Measurements from ENCODE around the gene SMIM23.

SMIM23 gene

DNA sequence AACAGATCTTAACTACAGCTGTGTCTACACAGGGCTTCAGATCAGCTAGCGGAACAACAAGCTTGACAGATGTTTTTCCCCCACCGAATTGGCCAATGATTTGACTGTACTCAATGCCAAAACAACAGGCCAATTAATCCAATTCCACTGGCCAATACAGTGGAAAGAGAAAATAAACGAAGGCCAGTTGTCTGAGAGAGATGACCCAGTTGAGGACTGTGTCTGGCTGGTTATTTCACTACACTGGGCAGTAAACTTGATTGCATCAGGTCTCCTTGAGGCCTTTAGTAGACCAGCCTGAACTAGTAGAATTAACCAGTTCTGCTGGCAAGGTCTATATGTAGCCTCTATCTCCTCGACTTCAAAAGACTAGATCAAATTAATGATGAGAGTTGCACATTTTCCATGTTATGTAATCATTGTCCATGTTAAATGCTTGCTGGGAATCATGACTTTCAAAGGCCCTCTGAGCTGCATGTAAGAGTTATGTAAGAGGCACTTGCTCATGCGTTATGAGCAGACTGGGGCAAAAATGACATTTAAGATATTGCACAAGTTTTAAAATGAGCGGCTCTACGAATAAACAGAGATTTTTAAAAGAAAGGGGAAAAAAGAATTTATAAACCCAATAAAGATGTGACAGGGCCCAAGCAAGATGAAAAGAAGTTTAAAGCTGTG, 28.3 kb downstream of the SMIM23 start:
- H3K27ac Mint-ChIP-seq: no peak overlapping the region

DNA sequence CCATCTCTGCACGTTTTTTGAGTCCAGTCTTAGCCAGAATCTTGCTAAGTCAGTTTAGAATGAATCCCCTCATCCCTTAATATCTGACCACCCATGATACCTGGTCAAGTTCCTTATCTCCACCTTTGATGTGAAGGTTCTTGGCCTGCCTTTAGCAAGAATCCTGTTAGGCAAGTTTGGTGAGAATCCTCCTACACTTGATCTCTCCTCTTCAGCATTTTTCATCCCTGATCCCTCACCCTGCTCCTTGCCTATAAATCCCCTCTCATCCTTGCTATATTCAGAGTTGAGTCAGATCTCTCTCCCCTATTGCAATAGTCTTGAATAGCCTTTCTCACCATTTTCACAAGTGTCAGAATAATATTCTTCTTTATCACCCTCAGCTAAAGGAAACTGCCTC, 31.0 kb downstream of the SMIM23 start:
- no peaks in the 10 kb centered on the region for H3K4me1 Mint-ChIP-seq (ENCODE audit: low read depth)
- H3K27ac Mint-ChIP-seq: no peak overlapping the region
- H3K27me3 Mint-ChIP-seq (ENCODE audit: low read depth): peaks cover 3% of the 10 kb centered on the region
- no peaks in the 10 kb centered on the region for H3K36me3 Mint-ChIP-seq (ENCODE audit: low read depth)
- H3K4me3 Mint-ChIP-seq: no peak overlapping the region
- no peaks in the 10 kb centered on the region for H3K9me3 Mint-ChIP-seq
- DNase-seq (ENCODE audit: low spot score): no peak

More for the DNA sequence above, 28.3 kb downstream of the SMIM23 start:
- H3K9me3 Mint-ChIP-seq: no peaks in the 10 kb centered on the region
- no peak overlapping the region for H3K4me3 Mint-ChIP-seq
- no peak for DNase-seq (ENCODE audit: low spot score)
- no peaks in the 10 kb centered on the region for H3K4me1 Mint-ChIP-seq (ENCODE audit: low read depth)
- H3K27me3 Mint-ChIP-seq (ENCODE audit: low read depth): peaks cover 3% of the 10 kb centered on the region
- no peaks in the 10 kb centered on the region for H3K36me3 Mint-ChIP-seq (ENCODE audit: low read depth)

GRCh38 chr5:171820561-171820960, 34.9 kb downstream of the SMIM23 start:
- DNase-seq (ENCODE audit: low spot score): no peak
- H3K4me3 Mint-ChIP-seq: no peak overlapping the region
- peaks cover 3% of the 10 kb centered on the region for H3K27me3 Mint-ChIP-seq (ENCODE audit: low read depth)
- no peaks in the 10 kb centered on the region for H3K4me1 Mint-ChIP-seq (ENCODE audit: low read depth)
- no peak overlapping the region for H3K27ac Mint-ChIP-seq
- H3K36me3 Mint-ChIP-seq (ENCODE audit: low read depth): no peaks in the 10 kb centered on the region
- H3K9me3 Mint-ChIP-seq: no peaks in the 10 kb centered on the region

DNA sequence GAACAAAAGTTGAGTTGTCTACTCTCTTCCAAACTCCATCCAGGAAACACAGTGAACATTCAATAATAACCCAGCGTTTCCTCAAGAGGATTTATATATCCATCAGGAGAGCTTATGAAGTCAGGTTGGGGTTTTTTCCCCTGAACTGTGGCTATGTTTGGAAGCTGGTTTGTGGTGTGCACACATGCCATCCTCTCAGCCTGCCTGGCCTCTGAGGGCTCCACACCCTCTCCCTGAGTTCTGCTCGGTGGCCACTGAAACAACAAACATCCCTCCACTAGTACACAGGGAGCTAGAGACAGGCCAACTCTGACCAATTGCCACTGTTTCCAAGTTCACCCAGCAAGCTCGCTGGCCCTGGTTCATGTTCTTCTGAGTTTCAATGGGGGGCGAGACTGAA, 35.7 kb downstream of the SMIM23 start:
- Mint-ChIP-seq H3K27ac (no peak overlapping the region), H3K27me3 (ENCODE audit: low read depth) (no peaks in the 10 kb centered on the region), H3K4me1 (ENCODE audit: low read depth) (no peaks in the 10 kb centered on the region), H3K4me3 (no peak overlapping the region), H3K36me3 (ENCODE audit: low read depth) (no peaks in the 10 kb centered on the region), H3K9me3 (no peaks in the 10 kb centered on the region)
- DNase-seq (ENCODE audit: low spot score): no peak

DNA sequence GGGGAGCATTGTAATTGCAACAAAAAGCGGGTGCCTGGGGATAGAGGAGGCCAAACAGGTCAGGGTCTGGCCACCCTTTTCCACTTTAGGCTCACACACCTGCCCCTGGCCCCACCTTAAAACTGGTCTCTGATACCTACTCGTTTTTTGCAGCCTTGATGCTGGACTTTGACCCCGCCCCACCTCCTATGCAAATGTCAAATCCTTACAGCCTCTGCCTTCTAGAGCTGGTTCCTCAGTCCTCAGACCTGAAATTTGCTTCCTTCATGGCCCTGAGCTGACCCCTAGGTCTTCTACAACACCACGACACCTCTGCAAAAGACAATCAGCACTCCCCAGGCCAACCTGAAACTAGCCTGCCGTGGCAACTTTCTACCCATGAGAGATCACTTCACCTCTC, 37.7 kb downstream of the SMIM23 start:
- no peak for DNase-seq (ENCODE audit: low spot score)
- Mint-ChIP-seq H3K4me1 (ENCODE audit: low read depth) (no peaks in the 10 kb centered on the region), H3K9me3 (no peaks in the 10 kb centered on the region), H3K27ac (no peak overlapping the region), H3K36me3 (ENCODE audit: low read depth) (no peaks in the 10 kb centered on the region), H3K4me3 (no peak overlapping the region), H3K27me3 (ENCODE audit: low read depth) (no peaks in the 10 kb centered on the region)

DNA sequence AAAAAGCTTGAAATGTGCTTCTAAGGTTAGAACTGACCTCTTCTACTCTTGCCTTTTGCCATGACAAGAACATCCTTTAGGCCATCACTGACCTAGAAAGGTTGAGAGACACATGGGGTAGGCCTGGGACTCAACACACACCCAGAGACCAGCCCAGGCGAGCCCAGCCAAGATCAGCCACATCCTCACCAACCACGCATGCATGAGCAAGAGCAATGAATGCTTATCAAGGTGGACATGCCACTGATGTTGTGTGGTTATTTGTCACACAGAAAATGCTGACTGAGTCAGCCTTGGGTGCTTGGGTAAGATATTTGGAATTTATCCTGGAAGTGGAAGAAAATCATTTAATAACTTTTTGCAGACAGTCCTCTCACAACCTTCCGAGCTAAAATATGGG, 39.4 kb downstream of the SMIM23 start:
- H3K27me3 Mint-ChIP-seq (ENCODE audit: low read depth): no peaks in the 10 kb centered on the region

GRCh38 chr5:171826132-171826531, 40.5 kb downstream of the SMIM23 start:
- Mint-ChIP-seq H3K4me3 (no peak overlapping the region), H3K36me3 (ENCODE audit: low read depth) (no peaks in the 10 kb centered on the region), H3K4me1 (ENCODE audit: low read depth) (peaks cover 2% of the 10 kb centered on the region), H3K27ac (no peak overlapping the region), H3K9me3 (no peaks in the 10 kb centered on the region), H3K27me3 (ENCODE audit: low read depth) (no peaks in the 10 kb centered on the region)
- no peak for DNase-seq (ENCODE audit: low spot score)

More for the DNA sequence above, 39.4 kb downstream of the SMIM23 start:
- no peaks in the 10 kb centered on the region for H3K4me1 Mint-ChIP-seq (ENCODE audit: low read depth)
- no peak overlapping the region for H3K27ac Mint-ChIP-seq
- no peak overlapping the region for H3K4me3 Mint-ChIP-seq
- H3K9me3 Mint-ChIP-seq: no peaks in the 10 kb centered on the region
- DNase-seq (ENCODE audit: low spot score): no peak
- no peaks in the 10 kb centered on the region for H3K36me3 Mint-ChIP-seq (ENCODE audit: low read depth)

DNA sequence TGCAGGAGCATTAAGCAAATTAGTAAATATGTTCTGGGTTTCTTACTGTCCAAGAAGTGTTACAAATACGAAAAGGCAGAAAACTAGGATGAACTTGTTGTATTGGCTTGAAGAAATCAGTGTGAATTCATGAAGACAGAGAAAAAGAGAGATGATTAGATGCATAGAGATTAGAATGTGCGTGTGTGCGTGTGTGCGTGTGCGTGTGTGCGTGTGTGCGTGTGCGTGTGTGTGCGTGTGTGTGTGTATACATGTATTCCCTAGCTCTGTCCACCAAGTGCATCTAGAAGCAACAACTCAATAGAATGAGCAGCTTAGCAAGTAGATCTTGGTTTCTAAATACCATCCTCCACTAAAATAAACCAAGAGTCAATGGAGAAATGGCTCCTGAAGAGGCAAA, 41.5 kb downstream of the SMIM23 start:
- Mint-ChIP-seq H3K4me1 (ENCODE audit: low read depth) (peaks cover 2% of the 10 kb centered on the region), H3K36me3 (ENCODE audit: low read depth) (no peaks in the 10 kb centered on the region), H3K27ac (no peak overlapping the region), H3K4me3 (no peak overlapping the region), H3K27me3 (ENCODE audit: low read depth) (no peaks in the 10 kb centered on the region), H3K9me3 (no peaks in the 10 kb centered on the region)
- no peak for DNase-seq (ENCODE audit: low spot score)

DNA sequence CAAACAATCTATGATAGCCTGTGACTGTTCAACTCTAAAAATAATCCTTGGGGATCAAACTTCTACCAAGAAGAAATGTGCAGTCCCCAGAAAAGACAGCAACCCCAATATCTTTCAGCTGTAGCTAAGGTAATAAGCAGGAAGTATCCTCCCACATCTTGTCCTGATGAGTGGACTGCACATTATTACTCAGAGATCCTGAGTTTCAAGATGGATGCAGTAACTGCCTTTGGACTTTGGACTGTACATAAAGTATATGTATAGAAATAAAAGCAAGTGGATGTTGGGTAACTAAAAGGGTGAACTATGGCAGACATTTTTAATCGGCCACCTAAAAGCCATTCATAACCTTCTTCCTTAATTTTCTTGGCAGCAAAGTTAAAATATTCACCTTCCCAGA, 45.1 kb downstream of the SMIM23 start:
- Mint-ChIP-seq H3K4me3 (no peak overlapping the region), H3K27ac (no peak overlapping the region), H3K36me3 (ENCODE audit: low read depth) (no peaks in the 10 kb centered on the region), H3K4me1 (ENCODE audit: low read depth) (peaks cover 2% of the 10 kb centered on the region), H3K9me3 (no peaks in the 10 kb centered on the region), H3K27me3 (ENCODE audit: low read depth) (no peaks in the 10 kb centered on the region)
- DNase-seq (ENCODE audit: low spot score): no peak

GRCh38 chr5:171832775-171833174, 47.2 kb downstream of the SMIM23 start:
- H3K4me3 Mint-ChIP-seq: no peak overlapping the region
- H3K27ac Mint-ChIP-seq: no peak overlapping the region
- no peaks in the 10 kb centered on the region for H3K27me3 Mint-ChIP-seq (ENCODE audit: low read depth)
- H3K4me1 Mint-ChIP-seq (ENCODE audit: low read depth): peaks cover 2% of the 10 kb centered on the region
- no peaks in the 10 kb centered on the region for H3K36me3 Mint-ChIP-seq (ENCODE audit: low read depth)
- no peak for DNase-seq (ENCODE audit: low spot score)
- H3K9me3 Mint-ChIP-seq: no peaks in the 10 kb centered on the region

- Mint-ChIP-seq H3K27ac (no peak overlapping the region), H3K4me1 (ENCODE audit: low read depth) (peaks cover 2% of the 10 kb centered on the region), H3K36me3 (ENCODE audit: low read depth) (no peaks in the 10 kb centered on the region), H3K27me3 (ENCODE audit: low read depth) (no peaks in the 10 kb centered on the region), H3K9me3 (no peaks in the 10 kb centered on the region), H3K4me3 (no peak overlapping the region)
- no peak for DNase-seq (ENCODE audit: low spot score)
Observed at GRCh38 chr5:171834461-171834860, 48.8 kb downstream of the SMIM23 start.

GRCh38 chr5:171835066-171835465, 49.4 kb downstream of the SMIM23 start:
- no peak for DNase-seq (ENCODE audit: low spot score)
- Mint-ChIP-seq H3K36me3 (ENCODE audit: low read depth) (no peaks in the 10 kb centered on the region), H3K9me3 (no peaks in the 10 kb centered on the region), H3K27me3 (ENCODE audit: low read depth) (no peaks in the 10 kb centered on the region), H3K27ac (no peak overlapping the region), H3K4me1 (ENCODE audit: low read depth) (peaks cover 2% of the 10 kb centered on the region), H3K4me3 (no peak overlapping the region)

DNA sequence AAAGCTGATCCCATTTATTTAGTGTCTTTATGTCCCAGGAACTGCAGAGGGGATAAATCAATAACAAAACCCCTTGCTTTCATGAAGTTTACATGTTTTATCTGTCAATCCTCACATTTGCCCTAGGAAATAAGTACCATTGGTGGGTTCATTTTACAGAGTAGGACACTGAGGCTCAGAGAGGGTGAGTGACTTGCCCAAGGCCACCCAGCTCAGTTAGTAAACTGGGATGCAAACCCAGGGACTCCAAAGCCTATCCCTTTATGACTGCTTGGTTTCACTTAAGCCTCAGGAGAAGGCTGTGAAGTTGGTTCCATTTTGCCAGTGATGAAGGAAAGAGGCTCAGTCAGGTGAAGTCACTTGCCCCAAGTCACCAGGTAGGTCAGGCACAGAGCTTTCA, 51.9 kb downstream of the SMIM23 start:
- Mint-ChIP-seq H3K27me3 (ENCODE audit: low read depth) (no peaks in the 10 kb centered on the region), H3K27ac (no peak overlapping the region), H3K36me3 (ENCODE audit: low read depth) (no peaks in the 10 kb centered on the region), H3K4me3 (no peak overlapping the region), H3K4me1 (ENCODE audit: low read depth) (peaks cover 2% of the 10 kb centered on the region), H3K9me3 (no peaks in the 10 kb centered on the region)
- no peak for DNase-seq (ENCODE audit: low spot score)

DNA sequence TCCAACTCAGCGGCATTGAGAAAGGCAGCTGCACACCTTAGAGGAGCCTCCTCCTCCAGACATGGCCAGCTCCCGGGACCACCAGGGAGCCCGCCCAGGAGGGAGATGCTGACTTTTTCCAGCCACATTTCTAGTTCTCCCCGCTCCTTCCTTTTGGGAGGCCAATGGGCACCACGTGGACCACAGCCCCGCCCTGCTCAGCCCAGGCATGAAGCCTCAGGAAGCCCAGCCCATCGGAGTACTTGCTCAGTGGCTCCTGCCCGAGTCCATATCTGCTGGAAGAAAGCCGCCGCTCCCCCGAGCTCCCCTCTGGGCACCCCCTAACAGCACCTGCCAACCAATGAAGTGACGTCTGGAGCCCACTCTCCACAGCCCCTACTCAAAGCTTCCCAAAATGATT, 52.4 kb downstream of the SMIM23 start:
- Mint-ChIP-seq H3K27ac (no peak overlapping the region), H3K36me3 (ENCODE audit: low read depth) (no peaks in the 10 kb centered on the region), H3K4me3 (no peak overlapping the region), H3K27me3 (ENCODE audit: low read depth) (no peaks in the 10 kb centered on the region), H3K4me1 (ENCODE audit: low read depth) (peaks cover 2% of the 10 kb centered on the region), H3K9me3 (no peaks in the 10 kb centered on the region)
- DNase-seq (ENCODE audit: low spot score): no peak

GRCh38 chr5:171839112-171839511, 53.5 kb downstream of the SMIM23 start:
- H3K27me3 Mint-ChIP-seq (ENCODE audit: low read depth): no peaks in the 10 kb centered on the region
- DNase-seq (ENCODE audit: low spot score): no peak
- H3K4me1 Mint-ChIP-seq (ENCODE audit: low read depth): peaks cover 2% of the 10 kb centered on the region
- H3K4me3 Mint-ChIP-seq: no peak overlapping the region
- H3K27ac Mint-ChIP-seq: no peak overlapping the region
- H3K9me3 Mint-ChIP-seq: no peaks in the 10 kb centered on the region
- no peaks in the 10 kb centered on the region for H3K36me3 Mint-ChIP-seq (ENCODE audit: low read depth)
